Measurements from ENCODE around the gene CCDC50.

- TF ChIP-seq CTCF (conservative IDR thresholded peaks at IDR 0.05; ENCODE audit: low read depth, low read length): no peak
- no peak for TF ChIP-seq EZH2 (IDR thresholded peaks at IDR 0.05; ENCODE audit: borderline replicate concordance, low read depth, low read length, poor library complexity, severe bottlenecking)
Observed at GRCh38 chr3:191440532-191440931, 111.3 kb downstream of the CCDC50 start.
